GM12864 (cell line): Measurements from ENCODE around the gene PDLIM4.

Experiments
- DNase-seq: peaks from one replicate; pipeline ENCODE4 v3.0.0-alpha.2; 2011; ENCODE audit warnings: low read depth
- H3K4me3 ChIP-seq: 2 replicates; pipeline ENCODE4 v1.5.1; 2011; ENCODE audit warnings: mild to moderate bottlenecking, low read depth, low read length, control low read depth
- CTCF ChIP-seq: IDR thresholded peaks from 2 replicates; pipeline ENCODE4 v1.5.1; 2011; ENCODE audit warnings: low read depth, mild to moderate bottlenecking, moderate library complexity, low read length, control low read depth, inconsistent platforms; ENCODE audit errors: missing control alignments

The PDLIM4 gene

GRCh38 chr5:132309679-132310078 is 52.2 kb downstream of the PDLIM4 start:
- H3K4me3 ChIP-seq, result no peak overlapping the region
- no peak for DNase-seq
- no peak for TF ChIP-seq CTCF

GRCh38 chr5:132310141-132310834 is 52.8 kb downstream of the PDLIM4 start:
- no peak for TF ChIP-seq CTCF
- no peak overlapping the region for H3K4me3 ChIP-seq
- no peak for DNase-seq

- no peak overlapping the region for H3K4me3 ChIP-seq
- no peak for DNase-seq
- no peak for TF ChIP-seq CTCF
Measured at GRCh38 chr5:132313366-132313765, 55.9 kb downstream of the PDLIM4 start.

GRCh38 chr5:132313961-132314432 is 56.5 kb downstream of the PDLIM4 start:
- no peak for DNase-seq
- TF ChIP-seq CTCF, result no peak
- no peak overlapping the region for H3K4me3 ChIP-seq

- TF ChIP-seq CTCF, result no peak
- DNase-seq, result no peak
Measured at GRCh38 chr5:132315529-132316067, 58.1 kb downstream of the PDLIM4 start.

GRCh38 chr5:132319975-132320374 is 62.5 kb downstream of the PDLIM4 start:
- TF ChIP-seq CTCF, result no peak
- H3K4me3 ChIP-seq, result no peak overlapping the region

More at GRCh38 chr5:132315529-132316067, 58.1 kb downstream of the PDLIM4 start:
- no peak overlapping the region for H3K4me3 ChIP-seq

More at GRCh38 chr5:132319975-132320374, 62.5 kb downstream of the PDLIM4 start:
- no peak for DNase-seq
